ENCODE results near the gene COPG2. TPM values are rescaled to one million over a fixed set of nuclear protein-coding genes. Genes with fewer than 3 reads are reported as not detected.

COPG2 gene
- total RNA-seq, 1 experiment from 2014 or later = 50.9 TPM

GRCh38 chr7:130606161-130606560 is 62.4 kb downstream of the COPG2 start (continued):
- TF ChIP-seq ELF4 (CRISPR knock-in tag; IDR thresholded peaks at IDR 0.05; ENCODE audit: low read depth) (no peak), HMGA2 (CRISPR knock-in tag; IDR thresholded peaks at IDR 0.05) (no peak)

- POLR2A ChIA-PET = no interaction called here
- TF ChIP-seq USF2 (CRISPR knock-in tag; IDR thresholded peaks at IDR 0.05) (no peak), NR1H2 (CRISPR knock-in tag; IDR thresholded peaks at IDR 0.05) (no peak), ZNF121 (CRISPR knock-in tag; IDR thresholded peaks at IDR 0.05) (no peak), HMGXB4 (CRISPR knock-in tag; IDR thresholded peaks at IDR 0.05) (no peak), MAX (CRISPR knock-in tag; IDR thresholded peaks at IDR 0.05) (no peak), TEAD4 (CRISPR knock-in tag; IDR thresholded peaks at IDR 0.05) (no peak), ATF3 (CRISPR knock-in tag; conservative IDR thresholded peaks at IDR 0.05) (no peak), ZNF425 (CRISPR knock-in tag; conservative IDR thresholded peaks at IDR 0.05) (no peak), CREM (CRISPR knock-in tag; IDR thresholded peaks at IDR 0.05) (no peak), CBFB (CRISPR knock-in tag; IDR thresholded peaks at IDR 0.05; ENCODE audit: low read depth) (no peak), GTF2I (CRISPR knock-in tag; conservative IDR thresholded peaks at IDR 0.05) (no peak), SOX15 (CRISPR knock-in tag; IDR thresholded peaks at IDR 0.05) (no peak), ZBTB21 (CRISPR knock-in tag; IDR thresholded peaks at IDR 0.05; ENCODE audit: borderline replicate concordance) (no peak), ZNF671 (CRISPR knock-in tag; IDR thresholded peaks at IDR 0.05) (no peak), FOXP1 (CRISPR knock-in tag; IDR thresholded peaks at IDR 0.05; ENCODE audit: borderline replicate concordance) (no peak), NFYB (CRISPR knock-in tag; conservative IDR thresholded peaks at IDR 0.05; ENCODE audit: low read depth) (no peak), MYBL2 (CRISPR knock-in tag; IDR thresholded peaks at IDR 0.05) (no peak), TP53 (CRISPR knock-in tag; IDR thresholded peaks at IDR 0.05) (no peak)
- TF ChIP-seq, protein P1, sequence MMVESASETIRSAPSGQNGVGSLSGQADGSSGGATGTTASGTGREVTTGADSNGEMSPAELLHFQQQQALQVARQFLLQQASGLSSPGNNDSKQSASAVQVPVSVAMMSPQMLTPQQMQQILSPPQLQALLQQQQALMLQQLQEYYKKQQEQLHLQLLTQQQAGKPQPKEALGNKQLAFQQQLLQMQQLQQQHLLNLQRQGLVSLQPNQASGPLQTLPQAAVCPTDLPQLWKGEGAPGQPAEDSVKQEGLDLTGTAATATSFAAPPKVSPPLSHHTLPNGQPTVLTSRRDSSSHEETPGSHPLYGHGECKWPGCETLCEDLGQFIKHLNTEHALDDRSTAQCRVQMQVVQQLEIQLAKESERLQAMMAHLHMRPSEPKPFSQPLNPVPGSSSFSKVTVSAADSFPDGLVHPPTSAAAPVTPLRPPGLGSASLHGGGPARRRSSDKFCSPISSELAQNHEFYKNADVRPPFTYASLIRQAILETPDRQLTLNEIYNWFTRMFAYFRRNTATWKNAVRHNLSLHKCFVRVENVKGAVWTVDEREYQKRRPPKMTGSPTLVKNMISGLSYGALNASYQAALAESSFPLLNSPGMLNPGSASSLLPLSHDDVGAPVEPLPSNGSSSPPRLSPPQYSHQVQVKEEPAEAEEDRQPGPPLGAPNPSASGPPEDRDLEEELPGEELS (CRISPR knock-in tag; IDR thresholded peaks at IDR 0.05) = no peak
- CTCF ChIA-PET = no interaction called here
- H3K36me3 Mint-ChIP-seq = peaks cover 3% of the 10 kb centered on the region; the same call in 1 of the 2 replicates
- no peak for ATAC-seq
- H3K4me1 Mint-ChIP-seq = no peaks in the 10 kb centered on the region
- no peak for DNase-seq (ENCODE audit: low spot score)
- no peaks in the 10 kb centered on the region for H3K27me3 Mint-ChIP-seq (ENCODE audit: low read depth)
- no peak overlapping the region for H3K27ac Mint-ChIP-seq
- no peak overlapping the region for H3K4me3 Mint-ChIP-seq
- no peaks in the 10 kb centered on the region for H3K9me3 Mint-ChIP-seq
Observed at GRCh38 chr7:130598056-130598455, 70.5 kb downstream of the COPG2 start.
